Endodermal cell (in vitro differentiated cells): ENCODE data around the gene NPM3. TPM values are rescaled to one million over a fixed set of nuclear protein-coding genes. Genes with fewer than 3 reads are reported as not detected.

Experiments used
- DNase-seq: peaks from one replicate; pipeline ENCODE4 v3.0.0-alpha.2; 2017
- H3K27ac ChIP-seq: 2 replicates; pipeline ENCODE4 v1.5.1; 2013; ENCODE audit warnings: mild to moderate bottlenecking, low read depth, low read length, moderate library complexity
- H3K27me3 ChIP-seq: 2 replicates; pipeline ENCODE4 v1.6.1; 2013; ENCODE audit warnings: mild to moderate bottlenecking, low read length, moderate library complexity; ENCODE audit not compliant: insufficient read depth, control insufficient read depth, poor library complexity, severe bottlenecking
- H3K36me3 ChIP-seq: 2 replicates; pipeline ENCODE4 v1.7.0; 2013; ENCODE audit warnings: mild to moderate bottlenecking, low read length, moderate library complexity; ENCODE audit not compliant: control insufficient read depth, insufficient read depth
- H3K4me1 ChIP-seq: one replicate; pipeline ENCODE4 v1.7.0; 2013; ENCODE audit warnings: low read length; ENCODE audit not compliant: control insufficient read depth, insufficient read depth
- H3K4me3 ChIP-seq: 2 replicates; pipeline ENCODE4 v1.5.1; 2013; ENCODE audit warnings: mild to moderate bottlenecking, low read length, moderate library complexity
- H3K9ac ChIP-seq: 2 replicates; pipeline ENCODE4 v1.6.1; 2013; ENCODE audit warnings: mild to moderate bottlenecking, low read length, moderate library complexity; ENCODE audit not compliant: poor library complexity, severe bottlenecking; ENCODE audit errors: extremely low read depth
- H3K9me3 ChIP-seq: 2 replicates; pipeline ENCODE4 v1.6.1; 2013; ENCODE audit warnings: mild to moderate bottlenecking, low read length, moderate library complexity; ENCODE audit not compliant: control insufficient read depth
- H3K27ac Mint-ChIP-seq: 2 replicates; pipeline ENCODE4 v1.8.0; 2020; ENCODE audit warnings: mixed read lengths
- H3K27me3 Mint-ChIP-seq: 2 replicates; pipeline ENCODE4 v1.8.0; 2021; ENCODE audit warnings: mild to moderate bottlenecking, mixed read lengths; ENCODE audit not compliant: insufficient read depth
- H3K36me3 Mint-ChIP-seq: 2 replicates; pipeline ENCODE4 v1.8.0; 2020; ENCODE audit warnings: low read depth, mixed read lengths
- H3K4me1 Mint-ChIP-seq: 2 replicates; pipeline ENCODE4 v1.8.0; 2020; ENCODE audit warnings: mixed read lengths
- H3K4me3 Mint-ChIP-seq: 2 replicates; pipeline ENCODE4 v1.8.0; 2020; ENCODE audit warnings: mild to moderate bottlenecking, moderate library complexity, mixed read lengths
- H3K9me3 Mint-ChIP-seq: 2 replicates; pipeline ENCODE4 v1.8.0; 2020; ENCODE audit warnings: mild to moderate bottlenecking, mixed read lengths
- CTCF ChIP-seq: fragments of 200-600 bp; sonication (generic); conservative IDR thresholded peaks from 2 replicates; pipeline ENCODE4 v1.5.0; 2021; ENCODE audit warnings: antibody characterized with exemption, mild to moderate bottlenecking
- WGBS, 2 experiments: methylation state at CpG; one replicate each; pipeline versions ENCODE4 v1.1.5 to v1.1.7; 2013; ENCODE audit warnings: missing lambda C conversion rate in 2 of 2, mixed read lengths in 1 of 2; ENCODE audit not compliant: insufficient coverage in 1 of 2, insufficient read length in 1 of 2; 5-methylcytosine and 5-hydroxymethylcytosine counted together
- total RNA-seq, 2 donors: library from RNA; stranded (reverse); fragmentation: NEBNext Ultra II Directional in 1 of 2; extraction: Animal tissue kit (Norgen Biotek cat#: 25700) in 1 of 2; gene quantifications; 2 replicates in 1 of 2; 3 replicates in 1 of 2; pipeline ENCODE4 v1.2.1, GENCODE V29; 2021

The NPM3 gene
- total RNA-seq, 2 donors from 2014 or later = 82.2 to 133 TPM

GRCh38 chr10:101759309-101760247 is 23.7 kb downstream of the NPM3 start:
- Histone ChIP-seq H3K27me3 (no peaks in the 10 kb centered on the region), H3K36me3 (peaks cover 5% of the 10 kb centered on the region), H3K27ac (no peak overlapping the region), H3K4me1 (peaks cover 24% of the 10 kb centered on the region), H3K9me3 (no peaks in the 10 kb centered on the region), H3K9ac (no peak overlapping the region), H3K4me3 (no peak overlapping the region)
- peaks cover 25% of the 10 kb centered on the region for H3K4me1 Mint-ChIP-seq
- 59 to 67% methylated on average over 5 to 12 of the region's 12 CpGs for WGBS, 2 experiments
- no peaks in the 10 kb centered on the region for H3K36me3 Mint-ChIP-seq
- no peak overlapping the region for H3K4me3 Mint-ChIP-seq
- peak; percentile 83 for DNase-seq
- no peak overlapping the region for H3K27ac Mint-ChIP-seq
- no peak for TF ChIP-seq CTCF
- H3K9me3 Mint-ChIP-seq = no peaks in the 10 kb centered on the region
- H3K27me3 Mint-ChIP-seq = peaks cover 7% of the 10 kb centered on the region

- Histone ChIP-seq H3K27ac (no peak overlapping the region), H3K9ac (no peak overlapping the region), H3K27me3 (no peaks in the 10 kb centered on the region), H3K9me3 (no peaks in the 10 kb centered on the region), H3K4me1 (peaks cover 24% of the 10 kb centered on the region), H3K36me3 (peaks cover 5% of the 10 kb centered on the region), H3K4me3 (no peak overlapping the region)
- Mint-ChIP-seq H3K36me3 (no peaks in the 10 kb centered on the region), H3K4me1 (peaks cover 25% of the 10 kb centered on the region), H3K9me3 (no peaks in the 10 kb centered on the region), H3K27ac (no peak overlapping the region), H3K27me3 (peaks cover 7% of the 10 kb centered on the region), H3K4me3 (no peak overlapping the region)
- WGBS, 2 experiments = 88 to 93% methylated on average over 2 of the region's 2 CpGs
- no peak for DNase-seq
- no peak for TF ChIP-seq CTCF
Measured at GRCh38 chr10:101758858-101759257, 24.4 kb downstream of the NPM3 start.

- DNase-seq = no peak
- no peak overlapping the region for H3K4me3 Mint-ChIP-seq
- peaks cover 11% of the 10 kb centered on the region for H3K27me3 Mint-ChIP-seq
- Histone ChIP-seq H3K27me3 (no peaks in the 10 kb centered on the region), H3K4me1 (peaks cover 17% of the 10 kb centered on the region), H3K9me3 (no peaks in the 10 kb centered on the region), H3K9ac (no peak overlapping the region), H3K27ac (no peak overlapping the region), H3K4me3 (no peak overlapping the region), H3K36me3 (no peaks in the 10 kb centered on the region)
- H3K27ac Mint-ChIP-seq = no peak overlapping the region
- no peaks in the 10 kb centered on the region for H3K9me3 Mint-ChIP-seq
- H3K36me3 Mint-ChIP-seq = no peaks in the 10 kb centered on the region
- TF ChIP-seq CTCF = no peak
- 90 to 97% methylated on average over 3 of the region's 3 CpGs for WGBS, 2 experiments
- peaks cover 22% of the 10 kb centered on the region for H3K4me1 Mint-ChIP-seq
Measured at GRCh38 chr10:101752241-101752640, 31.0 kb downstream of the NPM3 start.
